ENCODE results near the gene KTN1.

GRCh38 chr14:55641954-55642353, 61.9 kb downstream of the KTN1 start:
- TF ChIP-seq FOXA1 (IDR thresholded peaks at IDR 0.05) (no peak), PKNOX1 (IDR thresholded peaks at IDR 0.05) (no peak), ZNF384 (IDR thresholded peaks at IDR 0.05) (no peak), LEF1 (IDR thresholded peaks at IDR 0.05; ENCODE audit: borderline replicate concordance) (no peak), ARNT (IDR thresholded peaks at IDR 0.05) (no peak), SP1 (IDR thresholded peaks at IDR 0.05) (no peak), SUZ12 (IDR thresholded peaks at IDR 0.05) (no peak), ELF4 (IDR thresholded peaks at IDR 0.05) (no peak), L3MBTL2 (conservative IDR thresholded peaks at IDR 0.05) (no peak), NFRKB (IDR thresholded peaks at IDR 0.05) (no peak), HDGF (IDR thresholded peaks at IDR 0.05; ENCODE audit: borderline replicate concordance) (no peak), TARDBP (IDR thresholded peaks at IDR 0.05) (no peak)

Data from HEK293T (cell line).